Measurements from ENCODE around the gene CCDC188. TPM values are rescaled to one million over a fixed set of nuclear protein-coding genes. Genes with fewer than 3 reads are reported as not detected.

The CCDC188 gene
- polyA plus RNA-seq, 10 donors, result 0.79 to 2.3 (median 1.2) TPM

DNA sequence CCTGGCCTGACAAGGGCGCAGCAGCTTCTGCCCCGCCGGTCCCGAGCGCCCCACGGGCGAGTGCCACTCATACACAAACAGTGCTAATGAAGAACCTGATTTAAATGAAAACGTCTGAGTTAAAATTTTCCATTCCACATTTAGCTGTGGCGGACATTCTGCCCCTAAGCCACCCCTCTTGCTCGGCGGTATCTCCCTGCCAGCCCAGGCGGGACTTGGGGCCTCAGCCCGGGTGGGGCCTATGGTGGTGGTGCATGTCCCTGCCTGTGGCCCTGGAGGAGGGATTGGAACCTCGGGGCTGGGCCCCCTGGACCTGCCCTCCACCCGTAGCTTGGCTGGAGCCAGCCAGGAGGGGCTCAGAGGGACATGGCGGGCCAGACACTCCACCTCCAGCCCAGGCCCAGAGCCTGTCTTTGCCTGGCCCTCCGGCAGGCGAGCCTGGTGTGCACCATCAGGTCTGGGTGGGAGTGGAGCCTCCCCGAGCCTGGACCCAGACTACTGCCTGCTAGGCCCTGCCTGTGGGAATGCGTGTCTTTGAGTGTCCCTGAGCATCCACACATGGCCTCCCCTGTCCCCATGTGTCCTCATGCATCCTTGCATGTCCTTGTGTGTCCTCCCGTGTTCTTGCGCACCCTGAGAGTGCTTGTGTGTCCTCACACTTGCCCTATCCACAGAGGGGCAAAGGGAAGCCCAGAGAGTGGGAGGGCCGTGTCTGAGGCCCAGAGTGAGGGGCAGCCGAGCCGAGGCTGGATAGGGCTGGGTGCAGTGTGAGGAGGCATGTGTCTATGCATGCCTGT lies 14.9 kb downstream of the CCDC188 start:
- no peak for DNase-seq

DNA sequence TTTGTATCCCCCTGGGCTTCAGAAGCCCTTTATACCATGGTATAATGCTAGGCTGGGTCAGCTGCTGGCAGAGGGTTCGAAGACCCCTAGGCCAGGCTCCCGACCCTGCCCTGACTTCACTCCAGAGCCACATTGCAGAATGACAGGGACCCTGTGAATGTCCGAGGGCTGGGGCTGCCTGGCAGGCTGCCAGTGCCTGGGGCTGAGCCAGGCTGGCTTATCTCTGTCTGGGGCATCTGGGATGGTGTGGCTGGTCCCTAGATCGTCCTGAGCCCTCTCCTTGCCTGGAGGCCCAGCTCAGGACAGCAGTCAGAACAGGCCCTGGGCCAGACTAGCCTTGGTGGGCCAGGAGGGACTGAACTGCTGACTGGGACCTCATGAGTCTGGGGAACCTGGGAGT lies 15.6 kb downstream of the CCDC188 start:
- no peak for DNase-seq

GRCh38 chr22:20133930-20134549 lies 16.8 kb downstream of the CCDC188 start:
- no peak for DNase-seq

GRCh38 chr22:20132686-20133246 lies 18.1 kb downstream of the CCDC188 start:
- DNase-seq, result no peak

GRCh38 chr22:20131859-20132685 lies 18.8 kb downstream of the CCDC188 start:
- no peak for DNase-seq

- peak in 1 of 3 donors; percentile 58 for DNase-seq
Measured at GRCh38 chr22:20131597-20131858, 19.3 kb downstream of the CCDC188 start, which contains the start of gene ZDHHC8. TSS of gene ZDHHC8 (plus strand) at chr22:20131804. CDS start at chr22:20131948, 144 bp downstream.

- DNase-seq, result peak; percentile 73 to 94 (median 87)
Measured at GRCh38 chr22:20130731-20131596, 19.9 kb downstream of the CCDC188 start.

- no peak for DNase-seq
Measured at GRCh38 chr22:20130319-20130718, 20.5 kb downstream of the CCDC188 start.

- DNase-seq, result no peak
Measured at GRCh38 chr22:20129747-20130014, 21.2 kb downstream of the CCDC188 start.

DNA sequence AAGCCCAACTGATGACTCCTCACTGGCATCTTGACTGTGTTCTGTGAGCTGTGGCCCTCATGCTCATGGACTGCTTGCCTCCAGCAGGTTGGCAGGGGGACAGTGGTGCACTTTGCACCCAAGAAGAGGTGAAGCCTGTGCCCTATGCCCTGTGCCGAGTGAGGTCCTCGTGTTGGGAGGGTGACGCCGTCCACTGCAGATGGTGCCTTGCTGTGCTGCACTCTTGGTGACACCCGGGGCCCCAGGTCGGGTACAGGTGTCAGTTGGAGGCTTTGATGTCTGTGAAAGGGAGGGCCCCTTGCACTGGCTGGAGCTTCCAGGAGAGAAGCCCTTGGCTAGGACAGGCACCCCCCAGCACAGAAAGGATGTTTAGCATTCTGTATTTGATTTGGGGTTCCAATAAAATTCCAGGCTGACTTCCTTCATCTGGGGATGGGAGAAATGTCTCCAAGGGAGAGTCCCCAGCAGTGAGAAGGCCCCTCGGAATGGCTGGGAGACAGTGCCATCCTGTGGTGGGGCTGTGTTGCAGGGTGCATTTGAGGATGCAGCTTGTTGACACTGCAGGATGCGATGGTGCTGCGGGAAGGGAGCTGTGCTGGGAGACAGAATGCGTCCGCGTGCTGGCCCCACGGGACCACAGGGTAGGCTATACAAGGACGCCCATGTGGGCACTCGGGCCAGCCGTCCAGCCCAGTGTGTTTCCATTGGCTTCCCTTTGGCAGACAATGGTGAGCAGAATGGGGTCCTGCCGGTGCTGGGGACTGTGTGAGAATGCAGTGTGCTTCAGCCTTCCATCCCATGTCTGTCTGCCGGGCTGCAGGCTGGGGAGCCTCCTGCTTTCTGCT lies 21.7 kb downstream of the CCDC188 start:
- DNase-seq, result no peak

DNA sequence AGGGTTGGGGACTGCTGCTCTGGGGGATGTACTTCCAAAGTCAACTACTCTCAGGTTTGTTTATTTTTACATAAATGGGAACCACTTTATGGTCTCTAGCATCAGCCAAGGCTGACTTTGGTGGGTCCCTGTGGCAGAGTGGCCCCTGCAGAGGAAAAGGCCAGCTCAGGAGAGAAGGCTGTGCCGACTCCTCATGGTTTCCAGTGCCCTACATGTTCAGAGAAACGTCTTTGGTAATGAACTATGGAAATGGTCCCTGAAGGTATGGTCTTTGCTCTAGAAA lies 22.3 kb downstream of the CCDC188 start:
- no peak for DNase-seq

GRCh38 chr22:20127869-20128618 lies 22.8 kb downstream of the CCDC188 start:
- DNase-seq, result no peak

GRCh38 chr22:20127318-20127868 lies 23.5 kb downstream of the CCDC188 start:
- no peak for DNase-seq

DNA sequence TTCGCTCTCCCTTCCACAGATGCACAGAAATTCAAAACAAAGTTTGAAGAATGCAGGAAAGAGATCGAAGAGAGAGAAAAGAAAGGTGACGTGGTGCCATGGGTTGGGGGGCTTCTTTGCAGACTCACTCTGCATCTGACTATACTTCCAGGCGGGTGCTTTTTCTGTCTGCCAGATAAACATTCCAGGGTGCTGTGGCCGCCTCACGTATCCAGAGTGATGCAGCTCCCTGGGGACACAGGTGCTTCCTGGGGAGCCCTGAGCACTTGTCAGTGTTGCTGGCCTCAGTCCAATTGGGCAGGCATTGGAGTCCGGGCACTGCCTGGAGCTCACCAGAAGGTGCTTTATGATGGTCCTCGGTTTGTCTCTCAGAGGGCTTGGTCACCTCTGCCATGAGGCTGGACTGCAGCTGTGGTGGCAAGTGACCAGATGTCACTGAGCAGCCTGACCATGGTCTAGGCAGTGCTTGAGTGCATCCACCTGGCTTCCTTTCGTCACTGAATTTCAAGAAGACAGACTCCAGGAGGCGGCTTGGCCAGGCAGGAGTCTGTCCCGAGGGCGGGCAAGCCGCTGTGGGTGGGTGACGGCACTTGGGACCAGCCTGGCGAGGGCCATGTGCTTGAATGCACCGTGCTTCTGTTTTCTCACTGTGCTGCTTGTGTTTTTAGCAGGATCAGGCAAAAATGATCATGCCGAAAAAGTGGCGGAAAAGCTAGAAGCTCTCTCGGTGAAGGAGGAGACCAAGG lies 24.4 kb downstream of the CCDC188 start:
- DNase-seq, result no peak

- no peak for DNase-seq
Measured at GRCh38 chr22:20125201-20126174, 25.4 kb downstream of the CCDC188 start.

DNA sequence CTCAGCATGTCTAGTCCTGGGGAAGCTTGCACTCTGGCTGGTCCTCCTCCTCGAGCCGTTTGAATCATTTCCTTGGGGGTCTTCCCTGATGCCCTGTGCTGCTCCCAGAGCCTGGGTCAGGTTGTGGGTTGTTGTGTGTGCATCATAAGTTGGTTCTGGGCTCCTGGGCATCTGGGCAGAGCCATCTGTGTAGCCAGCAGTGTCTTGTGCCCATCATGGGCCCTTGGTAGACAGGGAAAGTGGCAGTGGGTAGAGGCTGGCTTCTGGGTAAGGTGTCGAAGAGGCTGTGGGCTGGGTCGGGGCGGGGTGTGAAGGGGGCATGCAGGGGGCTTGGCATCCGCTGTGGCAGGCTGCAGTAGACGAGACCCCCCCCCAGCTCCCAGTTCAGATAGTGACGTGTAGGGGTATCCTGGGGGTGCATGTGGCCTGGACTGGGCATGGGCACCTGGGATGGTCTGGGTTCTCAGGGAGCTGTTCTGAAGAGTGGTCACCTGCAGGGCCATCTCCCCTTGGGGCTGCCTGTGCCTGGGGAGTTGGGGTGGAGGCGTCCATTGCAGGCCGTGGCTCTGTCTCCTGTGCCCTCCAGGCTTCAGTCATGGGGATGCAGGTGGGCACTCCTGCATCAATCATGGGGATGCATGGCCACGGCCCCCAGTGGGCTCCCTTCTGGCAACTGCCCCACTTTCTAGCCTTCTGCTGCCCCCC lies 26.6 kb downstream of the CCDC188 start:
- DNase-seq, result no peak
